HG02571 (cell line): ENCODE results near the gene ZCCHC7.
"Not testable (repeated sequence)": the region's sequence is repeated elsewhere in the genome, so short reads cannot be mapped to it uniquely, and the experiment has no call there.

ENCODE experiments used
- ATAC-seq: cut with Tn5 transposase; IDR thresholded peaks from one replicate; pipeline ENCODE4 v1.9.1; 2021; ENCODE audit warnings: mild to moderate bottlenecking, moderate library complexity; ENCODE audit not compliant: unreplicated experiment

Gene ZCCHC7

GRCh38 chr9:37119360-37119759 lies 1.0 kb upstream of the ZCCHC7 start:
- no peak for ATAC-seq

GRCh38 chr9:37120843-37121335 lies 515 bp downstream of the ZCCHC7 start:
- peak; percentile 18 for ATAC-seq

- ATAC-seq: no peak
Measured at GRCh38 chr9:37121881-37122280, 1.5 kb downstream of the ZCCHC7 start.

GRCh38 chr9:37126214-37126788 lies 5.9 kb downstream of the ZCCHC7 start:
- no peak for ATAC-seq

- ATAC-seq: no peak
Measured at GRCh38 chr9:37127018-37127417, 6.6 kb downstream of the ZCCHC7 start.

- no peak for ATAC-seq
Measured at GRCh38 chr9:37128051-37128450, 7.7 kb downstream of the ZCCHC7 start.

GRCh38 chr9:37134166-37134565 lies 13.8 kb downstream of the ZCCHC7 start:
- no peak for ATAC-seq

- no peak for ATAC-seq
Measured at GRCh38 chr9:37141015-37141414, 20.6 kb downstream of the ZCCHC7 start.

GRCh38 chr9:37144762-37145161 lies 24.4 kb downstream of the ZCCHC7 start:
- no peak for ATAC-seq

GRCh38 chr9:37146410-37146809 lies 26.0 kb downstream of the ZCCHC7 start:
- ATAC-seq: no peak

- no peak for ATAC-seq
Measured at GRCh38 chr9:37148181-37148580, 27.8 kb downstream of the ZCCHC7 start.

- ATAC-seq: no peak
Measured at GRCh38 chr9:37149666-37150308, 29.4 kb downstream of the ZCCHC7 start.

GRCh38 chr9:37150415-37150814 lies 30.0 kb downstream of the ZCCHC7 start:
- ATAC-seq: no peak

- no peak for ATAC-seq
Measured at GRCh38 chr9:37151812-37152211, 31.4 kb downstream of the ZCCHC7 start.

- no peak for ATAC-seq
Measured at GRCh38 chr9:37152365-37152764, 32.0 kb downstream of the ZCCHC7 start.

GRCh38 chr9:37155601-37156000 lies 35.2 kb downstream of the ZCCHC7 start:
- no peak for ATAC-seq

GRCh38 chr9:37156205-37156604 lies 35.8 kb downstream of the ZCCHC7 start:
- ATAC-seq: no peak

GRCh38 chr9:37156781-37157356 lies 36.5 kb downstream of the ZCCHC7 start:
- ATAC-seq: no peak

GRCh38 chr9:37157726-37158377 lies 37.5 kb downstream of the ZCCHC7 start:
- no peak for ATAC-seq

- no peak for ATAC-seq
Measured at GRCh38 chr9:37163299-37163698, 42.9 kb downstream of the ZCCHC7 start.

- not testable (repeated sequence) for ATAC-seq
Measured at GRCh38 chr9:37164335-37164734, 44.0 kb downstream of the ZCCHC7 start.

- ATAC-seq: no peak
Measured at GRCh38 chr9:37165644-37166043, 45.3 kb downstream of the ZCCHC7 start.
